Osteocyte (in vitro differentiated cells): ENCODE measurements around the gene SIPA1L3. TPM values are rescaled to one million over a fixed set of nuclear protein-coding genes. Genes with fewer than 3 reads are reported as not detected.

Source experiments
- DNase-seq: peaks from one replicate; pipeline ENCODE4 v3.0.0; 2021; ENCODE audit warnings: mixed read lengths; ENCODE audit not compliant: unreplicated experiment; ENCODE audit errors: extremely low spot score
- H3K27ac Mint-ChIP-seq: one replicate; pipeline ENCODE4 v1.8.0; 2021; ENCODE audit warnings: mild to moderate bottlenecking, mixed read lengths; ENCODE audit not compliant: unreplicated experiment
- H3K27me3 Mint-ChIP-seq: one replicate; pipeline ENCODE4 v1.8.0; 2021; ENCODE audit warnings: mixed read lengths; ENCODE audit not compliant: unreplicated experiment
- H3K36me3 Mint-ChIP-seq: one replicate; pipeline ENCODE4 v1.8.0; 2021; ENCODE audit warnings: mixed read lengths; ENCODE audit not compliant: unreplicated experiment
- H3K4me1 Mint-ChIP-seq: one replicate; pipeline ENCODE4 v1.8.0; 2021; ENCODE audit warnings: mixed read lengths; ENCODE audit not compliant: unreplicated experiment
- H3K4me3 Mint-ChIP-seq: one replicate; pipeline ENCODE4 v1.8.0; 2021; ENCODE audit warnings: mild to moderate bottlenecking, moderate library complexity, mixed read lengths; ENCODE audit not compliant: unreplicated experiment
- H3K9me3 Mint-ChIP-seq: one replicate; pipeline ENCODE4 v1.8.0; 2021; ENCODE audit warnings: mixed read lengths; ENCODE audit not compliant: unreplicated experiment
- CTCF ChIP-seq: fragments of 200-600 bp; sonication (generic); IDR thresholded peaks from 2 replicates; pipeline ENCODE4 v1.5.0; 2021; ENCODE audit warnings: antibody characterized with exemption, mild to moderate bottlenecking, moderate library complexity
- total RNA-seq: library from RNA; stranded (reverse); gene quantifications from 2 replicates; pipeline ENCODE4 v1.2.1, GENCODE V29; 2021

The SIPA1L3 gene
- total RNA-seq, 1 donor from 2014 or later: 27.1 TPM

GRCh38 chr19:38047049-38047438 is 140.0 kb downstream of the SIPA1L3 start:
- Mint-ChIP-seq H3K4me3 (no peak overlapping the region), H3K27ac (no peak overlapping the region), H3K4me1 (no peaks in the 10 kb centered on the region), H3K36me3 (peaks cover 1% of the 10 kb centered on the region), H3K27me3 (no peaks in the 10 kb centered on the region), H3K9me3 (peaks cover 6% of the 10 kb centered on the region)
- no peak for TF ChIP-seq CTCF
- no peak for DNase-seq

- Mint-ChIP-seq H3K27me3 (no peaks in the 10 kb centered on the region), H3K9me3 (peaks cover under 1% of the 10 kb centered on the region), H3K4me3 (no peak overlapping the region), H3K4me1 (no peaks in the 10 kb centered on the region), H3K36me3 (no peaks in the 10 kb centered on the region), H3K27ac (no peak overlapping the region)
- no peak for TF ChIP-seq CTCF
- DNase-seq: no peak
Observed at GRCh38 chr19:38047641-38048040, 140.6 kb downstream of the SIPA1L3 start.

- no peaks in the 10 kb centered on the region for H3K4me1 Mint-ChIP-seq
- TF ChIP-seq CTCF: no peak
- H3K27ac Mint-ChIP-seq: no peak overlapping the region
- no peak overlapping the region for H3K4me3 Mint-ChIP-seq
- H3K36me3 Mint-ChIP-seq: no peaks in the 10 kb centered on the region
- no peaks in the 10 kb centered on the region for H3K9me3 Mint-ChIP-seq
- no peaks in the 10 kb centered on the region for H3K27me3 Mint-ChIP-seq
- no peak for DNase-seq
Observed at GRCh38 chr19:38049105-38049649, 142.2 kb downstream of the SIPA1L3 start.

- no peak for DNase-seq
- H3K4me1 Mint-ChIP-seq: peaks cover 12% of the 10 kb centered on the region
- H3K9me3 Mint-ChIP-seq: no peaks in the 10 kb centered on the region
- H3K27me3 Mint-ChIP-seq: no peaks in the 10 kb centered on the region
- no peak overlapping the region for H3K27ac Mint-ChIP-seq
- no peak for TF ChIP-seq CTCF
- no peak overlapping the region for H3K4me3 Mint-ChIP-seq
- no peaks in the 10 kb centered on the region for H3K36me3 Mint-ChIP-seq
Observed at GRCh38 chr19:38055010-38055409, 148.0 kb downstream of the SIPA1L3 start.

GRCh38 chr19:38055655-38056521 is 148.9 kb downstream of the SIPA1L3 start:
- DNase-seq: no peak
- Mint-ChIP-seq H3K9me3 (no peaks in the 10 kb centered on the region), H3K27ac (no peak overlapping the region), H3K36me3 (no peaks in the 10 kb centered on the region), H3K27me3 (no peaks in the 10 kb centered on the region), H3K4me3 (no peak overlapping the region), H3K4me1 (peaks cover 12% of the 10 kb centered on the region)
- TF ChIP-seq CTCF: no peak
